GM12875 (cell line): ENCODE data around the gene ATP6V0E1.

Experiments used
- H3K4me3 ChIP-seq: one replicate; pipeline ENCODE4 v1.5.1; 2011; ENCODE audit warnings: low read depth, low read length, control low read depth
- CTCF ChIP-seq: IDR thresholded peaks from 2 replicates; pipeline ENCODE4 v1.5.1; 2011; ENCODE audit warnings: low read depth, mild to moderate bottlenecking, control low read depth, inconsistent platforms, low read length, moderate library complexity, borderline replicate concordance; ENCODE audit not compliant: insufficient read depth

ATP6V0E1 gene

GRCh38 chr5:172985596-172985995 lies 2.0 kb downstream of the ATP6V0E1 start:
- H3K4me3 ChIP-seq = no peak overlapping the region
- TF ChIP-seq CTCF = no peak

- no peak overlapping the region for H3K4me3 ChIP-seq
- TF ChIP-seq CTCF = no peak
Measured at GRCh38 chr5:172988276-172988675, 4.7 kb downstream of the ATP6V0E1 start.

GRCh38 chr5:172990776-172991175 lies 7.2 kb downstream of the ATP6V0E1 start:
- H3K4me3 ChIP-seq = no peak overlapping the region
- TF ChIP-seq CTCF = no peak

- no peak overlapping the region for H3K4me3 ChIP-seq
- no peak for TF ChIP-seq CTCF
Measured at GRCh38 chr5:172994405-172994804, 10.8 kb downstream of the ATP6V0E1 start.

GRCh38 chr5:172999372-172999973 lies 15.9 kb downstream of the ATP6V0E1 start:
- TF ChIP-seq CTCF = no peak
- no peak overlapping the region for H3K4me3 ChIP-seq

GRCh38 chr5:172999974-173000373 lies 16.4 kb downstream of the ATP6V0E1 start:
- H3K4me3 ChIP-seq = no peak overlapping the region
- TF ChIP-seq CTCF = no peak

- no peak for TF ChIP-seq CTCF
- no peak overlapping the region for H3K4me3 ChIP-seq
Measured at GRCh38 chr5:173001229-173001841, 17.8 kb downstream of the ATP6V0E1 start.
